LNCAP (cell line): ENCODE measurements around the gene TRAF3IP1.

Source experiments
- TF ChIP-seq, protein P1 (sequence below): fragments of 450-650 bp; IDR thresholded peaks from 2 replicates; pipeline ENCODE4 v1.5.1; 2017; ENCODE audit warnings: mild to moderate bottlenecking

TRAF3IP1 gene

DNA sequence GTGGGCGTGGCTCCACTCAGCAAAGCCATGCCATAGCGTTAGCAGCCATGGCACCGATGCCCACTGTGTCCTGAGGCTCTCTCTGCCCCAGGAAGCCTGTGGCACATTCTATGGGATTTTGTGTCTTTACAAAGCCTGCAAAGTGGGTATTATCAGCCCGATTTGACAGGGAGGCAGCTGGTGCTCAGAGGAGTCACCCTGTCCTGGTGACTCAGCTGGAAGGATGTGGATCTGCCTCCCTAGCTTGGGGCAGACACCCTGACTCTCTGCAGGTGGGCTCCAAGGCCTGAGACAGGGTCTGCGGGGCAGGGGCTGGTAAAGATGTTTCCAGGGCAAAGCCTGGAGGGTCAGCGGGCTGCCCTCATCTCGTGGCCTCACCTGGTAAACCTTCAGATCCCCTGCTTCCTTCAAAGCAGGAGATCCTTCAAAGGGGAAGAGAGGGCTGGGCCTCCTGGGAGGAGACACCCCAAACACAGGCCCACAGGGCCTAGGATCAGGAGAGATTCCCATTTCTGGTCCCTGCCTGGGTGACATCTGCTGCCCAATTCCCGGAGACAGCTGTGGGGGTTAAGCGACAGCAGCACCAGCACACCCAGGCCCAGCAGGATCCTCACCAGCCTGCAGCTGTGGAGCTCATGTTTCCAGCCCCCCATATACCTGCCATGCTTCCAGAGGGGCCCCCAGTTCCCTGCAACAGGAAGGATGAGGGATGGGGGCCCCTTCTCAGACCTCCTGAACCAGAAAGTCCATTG lies 103.4 kb downstream of the TRAF3IP1 start:
- TF ChIP-seq, protein P1, sequence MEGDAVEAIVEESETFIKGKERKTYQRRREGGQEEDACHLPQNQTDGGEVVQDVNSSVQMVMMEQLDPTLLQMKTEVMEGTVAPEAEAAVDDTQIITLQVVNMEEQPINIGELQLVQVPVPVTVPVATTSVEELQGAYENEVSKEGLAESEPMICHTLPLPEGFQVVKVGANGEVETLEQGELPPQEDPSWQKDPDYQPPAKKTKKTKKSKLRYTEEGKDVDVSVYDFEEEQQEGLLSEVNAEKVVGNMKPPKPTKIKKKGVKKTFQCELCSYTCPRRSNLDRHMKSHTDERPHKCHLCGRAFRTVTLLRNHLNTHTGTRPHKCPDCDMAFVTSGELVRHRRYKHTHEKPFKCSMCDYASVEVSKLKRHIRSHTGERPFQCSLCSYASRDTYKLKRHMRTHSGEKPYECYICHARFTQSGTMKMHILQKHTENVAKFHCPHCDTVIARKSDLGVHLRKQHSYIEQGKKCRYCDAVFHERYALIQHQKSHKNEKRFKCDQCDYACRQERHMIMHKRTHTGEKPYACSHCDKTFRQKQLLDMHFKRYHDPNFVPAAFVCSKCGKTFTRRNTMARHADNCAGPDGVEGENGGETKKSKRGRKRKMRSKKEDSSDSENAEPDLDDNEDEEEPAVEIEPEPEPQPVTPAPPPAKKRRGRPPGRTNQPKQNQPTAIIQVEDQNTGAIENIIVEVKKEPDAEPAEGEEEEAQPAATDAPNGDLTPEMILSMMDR, result no peak

DNA sequence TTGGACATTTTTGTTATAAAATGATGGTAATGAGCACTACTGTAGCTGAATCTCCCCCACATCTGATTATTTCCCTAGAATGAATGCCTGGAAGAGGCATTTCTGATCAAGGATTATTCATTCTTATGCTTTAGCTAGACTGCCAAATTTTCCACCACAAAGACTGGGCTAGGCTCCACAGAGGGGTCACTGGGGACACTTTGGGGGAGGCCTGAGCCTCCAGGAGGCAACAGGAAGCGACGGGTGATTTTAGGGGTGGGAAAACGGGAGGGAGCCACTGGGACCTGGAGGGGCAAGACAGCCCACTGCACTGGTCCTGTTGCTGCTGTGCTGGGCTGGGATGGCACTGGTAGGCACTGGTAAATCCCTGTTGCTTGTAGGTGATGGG lies 104.0 kb downstream of the TRAF3IP1 start:
- TF ChIP-seq, protein P1, result no peak

DNA sequence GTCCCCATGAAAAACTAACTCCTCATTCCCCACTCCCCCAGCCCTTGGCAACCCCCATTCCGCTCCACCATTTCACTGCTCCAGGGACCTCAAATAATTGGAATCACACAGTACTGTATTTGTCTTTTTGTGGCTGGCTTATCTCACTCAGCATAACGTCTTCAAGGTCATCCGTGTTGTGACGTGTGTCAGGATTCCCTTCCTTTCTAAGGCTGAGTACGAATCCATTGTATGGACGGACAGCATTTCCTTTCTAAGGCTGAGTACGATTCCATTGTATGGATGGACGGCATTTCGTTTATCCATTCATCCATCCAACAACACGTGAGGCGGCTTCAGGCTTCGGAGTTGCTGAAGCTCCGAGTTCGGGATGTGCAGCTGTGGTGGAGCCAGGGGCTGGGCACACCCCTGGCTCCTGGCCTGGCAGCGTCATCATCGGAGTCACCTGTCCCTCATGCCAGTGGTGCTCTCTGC lies 105.2 kb downstream of the TRAF3IP1 start:
- TF ChIP-seq, protein P1, result no peak

DNA sequence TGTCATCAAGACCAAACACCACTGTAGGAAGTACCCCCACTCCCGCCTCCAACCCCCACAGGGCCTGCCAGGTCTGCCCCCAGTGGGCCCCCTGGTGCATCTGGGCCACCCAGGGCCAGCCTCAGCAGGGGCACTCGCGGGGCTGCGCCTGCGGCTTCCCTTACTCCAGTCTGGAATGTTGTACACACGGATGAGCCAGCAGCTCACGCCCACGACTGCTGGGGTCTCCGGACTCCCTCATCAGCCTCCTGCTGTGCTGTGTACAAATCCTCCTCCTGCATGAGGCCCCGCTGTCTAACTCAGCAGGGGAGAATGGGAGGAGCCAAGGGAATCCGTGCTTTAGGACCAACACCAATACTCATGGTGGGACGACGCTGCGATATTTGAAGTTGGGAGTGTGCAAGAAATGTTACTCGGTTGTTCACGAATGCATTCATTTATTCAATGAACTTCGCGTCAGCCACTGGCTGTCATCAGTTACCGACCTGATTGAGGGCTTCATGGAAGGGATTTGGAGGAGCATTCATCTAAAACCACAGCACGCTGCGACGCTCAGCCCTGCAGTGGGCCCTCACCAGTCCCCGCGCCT lies 105.8 kb downstream of the TRAF3IP1 start:
- TF ChIP-seq, protein P1, result no peak

DNA sequence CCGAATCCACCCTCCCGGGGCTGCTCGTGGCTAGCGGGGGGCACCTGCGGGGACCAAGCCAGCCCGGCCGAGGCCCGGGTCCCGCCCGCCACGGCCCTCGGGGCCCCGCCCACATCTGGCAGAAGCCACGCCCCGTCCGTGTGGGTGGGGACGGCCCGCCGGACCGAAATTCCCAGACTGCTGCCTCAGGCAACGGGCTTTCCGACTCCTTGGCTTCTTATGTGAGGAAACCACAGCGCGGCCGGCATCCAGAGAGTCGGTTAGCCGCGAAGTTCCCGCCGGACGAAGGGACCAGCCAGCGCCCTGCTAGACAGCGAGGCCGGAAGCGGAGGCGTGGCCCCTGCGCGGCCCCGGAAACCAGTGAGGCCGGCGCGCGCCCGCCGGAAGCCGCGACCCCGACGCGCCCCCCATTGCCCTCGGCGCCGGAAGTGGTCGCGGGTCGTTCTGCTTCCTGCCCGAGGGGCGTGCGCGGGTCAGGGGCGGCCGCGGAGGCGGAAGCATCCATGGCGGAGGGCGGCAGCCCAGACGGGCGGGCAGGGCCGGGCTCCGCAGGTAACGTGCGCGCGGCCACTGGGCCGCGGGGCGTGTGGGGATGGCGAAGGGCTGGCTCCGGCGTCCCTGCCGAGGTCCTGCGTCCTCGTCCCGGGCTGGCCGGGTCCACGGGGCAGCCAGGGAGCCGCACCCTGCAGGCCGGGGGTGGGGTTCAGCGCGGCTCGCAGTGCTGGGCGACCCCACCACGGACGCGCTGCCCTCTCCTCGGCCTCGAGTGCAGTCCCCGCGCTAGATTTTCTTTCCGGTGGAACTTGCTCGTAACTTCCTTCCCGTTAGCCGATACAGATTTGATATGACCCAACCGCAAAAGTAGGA lies 106.5 kb downstream of the TRAF3IP1 start, which contains the start of gene ASB1:
Gene ASB1 (plus strand): TSS at position 360 of the 867 bp plus-strand sequence. CDS start 144 bp downstream, at position 504.
- TF ChIP-seq, protein P1, result no peak

DNA sequence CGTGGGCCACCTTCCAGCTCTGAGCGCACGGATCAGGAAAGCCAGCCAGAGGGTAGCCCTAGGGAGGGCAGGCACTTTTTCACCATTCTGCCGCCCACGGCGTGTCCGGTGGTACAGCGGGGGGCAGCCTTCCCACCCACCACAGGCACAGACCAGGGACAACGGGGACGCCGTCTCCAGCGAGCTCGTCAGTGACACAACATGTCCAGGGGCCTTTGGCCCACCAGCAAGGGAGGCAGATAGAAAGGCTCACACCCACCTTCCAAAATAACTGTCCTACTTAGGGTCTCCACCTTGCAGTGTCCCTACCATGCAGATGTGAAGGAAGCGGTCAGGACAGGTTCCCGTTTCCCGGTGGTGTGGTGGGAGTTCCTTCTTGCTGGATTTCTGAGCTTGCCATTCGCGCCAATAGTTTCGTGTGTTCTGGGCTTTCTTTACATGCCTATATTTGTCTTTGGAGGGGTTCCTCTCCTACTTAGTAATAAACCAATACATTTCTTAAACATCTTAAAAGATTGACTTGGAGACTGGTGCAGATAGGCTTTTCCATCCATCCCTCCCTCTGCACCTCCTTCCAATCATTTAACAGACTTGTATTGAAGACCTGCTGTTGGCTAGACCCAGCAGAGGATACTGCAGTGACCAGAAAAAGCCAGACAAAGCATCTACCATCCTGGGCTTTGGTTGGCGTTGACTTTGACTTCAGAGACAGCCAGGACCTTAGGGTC lies 107.3 kb downstream of the TRAF3IP1 start:
- TF ChIP-seq, protein P1, result no peak

DNA sequence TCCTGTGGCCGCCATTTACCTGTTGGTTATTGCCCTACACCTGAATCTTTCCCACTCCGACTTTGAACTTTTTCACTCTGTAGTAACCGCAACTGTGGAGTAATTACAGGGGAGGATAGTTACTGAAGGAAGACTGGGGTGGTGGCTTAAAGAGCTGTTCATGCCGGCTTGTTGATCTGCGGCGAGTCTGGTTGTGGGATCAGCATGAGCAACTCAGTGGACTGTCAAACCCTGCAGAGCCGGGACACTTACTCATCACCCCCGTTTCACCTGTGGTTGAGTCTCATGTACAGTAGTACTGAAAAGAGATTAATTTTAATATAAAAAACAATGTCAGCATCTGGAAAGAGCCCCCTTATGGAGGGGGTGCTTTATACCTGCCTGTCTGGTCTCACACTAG lies 108.5 kb downstream of the TRAF3IP1 start:
- TF ChIP-seq, protein P1, result no peak
